Duodenal mucosa (tissue), 2 donors: ENCODE data around the gene TMEM44.
A peak's percentile ranks its signal among the peaks of the same experiment; 100 is the strongest.

ENCODE experiments used
- H3K27ac ChIP-seq: one replicate; pipeline ENCODE4 v1.7.0; 2013; ENCODE audit warnings: low read depth, low read length
- H3K27me3 ChIP-seq, 2 donors: one replicate each; pipeline ENCODE4 v1.7.0; 2013; ENCODE audit warnings: low read length in 2 of 2, control low read depth in 1 of 2; ENCODE audit not compliant: insufficient read depth in 2 of 2, control insufficient read depth in 1 of 2
- H3K36me3 ChIP-seq, 2 donors: one replicate each; pipeline ENCODE4 v1.7.0; 2013; ENCODE audit warnings: low read length in 2 of 2, control low read depth in 1 of 2; ENCODE audit not compliant: insufficient read depth in 2 of 2, control insufficient read depth in 1 of 2
- H3K4me1 ChIP-seq, 2 donors: one replicate each; pipeline ENCODE4 v1.7.0; 2013; ENCODE audit warnings: low read length in 2 of 2, control low read depth in 1 of 2; ENCODE audit not compliant: insufficient read depth in 2 of 2, control insufficient read depth in 1 of 2
- H3K4me3 ChIP-seq, 2 donors: one replicate each; pipeline ENCODE4 v1.7.0; 2013; ENCODE audit warnings: low read length in 2 of 2, low read depth in 1 of 2
- H3K9ac ChIP-seq, 2 donors: one replicate each; pipeline ENCODE4 v1.7.0; 2013; ENCODE audit warnings: low read length in 2 of 2, low read depth in 1 of 2
- H3K9me3 ChIP-seq, 2 donors: one replicate each; pipeline ENCODE4 v1.7.0; 2013; ENCODE audit warnings: low read length in 2 of 2, control low read depth in 1 of 2; ENCODE audit not compliant: control insufficient read depth in 1 of 2

TMEM44 gene

DNA sequence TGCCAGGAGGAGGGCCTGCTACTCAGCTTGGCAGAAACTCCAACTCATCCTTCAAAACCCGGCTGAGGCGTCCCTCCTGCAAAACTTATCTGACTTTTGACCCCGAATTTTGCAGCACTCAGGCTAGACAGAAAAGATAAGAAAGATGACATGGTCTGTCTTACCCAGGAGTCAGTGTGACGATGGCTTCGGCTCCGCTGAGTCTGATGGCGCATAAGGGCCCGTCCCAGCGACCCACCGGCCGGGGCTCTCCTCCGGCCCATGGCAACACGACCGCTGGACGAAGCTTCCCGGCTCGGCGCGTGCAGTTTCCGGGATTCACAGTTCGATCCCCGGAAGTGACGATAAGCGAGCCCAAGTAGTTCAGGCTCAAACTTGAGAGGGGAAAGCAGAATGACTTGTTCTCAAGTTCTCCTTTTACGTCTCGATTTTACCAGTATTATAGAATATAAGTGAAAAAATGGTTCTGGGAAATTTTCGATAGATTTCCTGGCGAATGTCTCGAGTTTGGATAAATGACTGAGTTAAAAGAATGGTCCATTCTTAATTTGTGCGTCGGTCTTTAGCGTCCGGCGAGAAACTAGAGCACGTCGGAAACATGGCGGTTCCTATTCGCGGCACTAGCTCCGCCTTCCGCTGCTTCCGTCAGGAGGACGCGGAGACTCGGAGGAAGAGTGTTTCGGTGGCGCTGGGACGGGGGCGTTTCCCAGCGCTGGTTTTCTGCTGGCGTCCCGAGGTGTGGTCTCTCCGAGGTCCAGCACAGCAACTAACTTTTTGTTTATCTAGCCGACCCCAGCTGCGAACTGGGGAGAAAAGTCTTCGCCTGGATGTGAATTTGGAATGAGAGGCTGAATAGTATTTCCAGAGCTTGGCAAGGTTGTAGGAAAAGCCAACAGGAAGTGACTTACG is 38.9 kb upstream of the TMEM44 start, which contains the start of gene LSG1:
LSG1 (minus strand) TSS at position 292 of the 909 bp plus-strand sequence; CDS start at position 263, 29 bp downstream.
- H3K4me3 ChIP-seq, result peak within 1 kb of the TSS; percentile 99 to 100
- H3K4me1 ChIP-seq, result peaks cover 9 to 12% of the 10 kb centered on the region in 2 donors
- peaks cover 0 to 18% of the 10 kb centered on the region in 2 donors for H3K36me3 ChIP-seq
- H3K9me3 ChIP-seq, result no peaks in the 10 kb centered on the region
- peak within 1 kb of the TSS; percentile 69 to 77 for H3K9ac ChIP-seq
- H3K27ac ChIP-seq, result peak within 1 kb of the TSS; percentile 86
- H3K27me3 ChIP-seq, result no peaks in the 10 kb centered on the region

DNA sequence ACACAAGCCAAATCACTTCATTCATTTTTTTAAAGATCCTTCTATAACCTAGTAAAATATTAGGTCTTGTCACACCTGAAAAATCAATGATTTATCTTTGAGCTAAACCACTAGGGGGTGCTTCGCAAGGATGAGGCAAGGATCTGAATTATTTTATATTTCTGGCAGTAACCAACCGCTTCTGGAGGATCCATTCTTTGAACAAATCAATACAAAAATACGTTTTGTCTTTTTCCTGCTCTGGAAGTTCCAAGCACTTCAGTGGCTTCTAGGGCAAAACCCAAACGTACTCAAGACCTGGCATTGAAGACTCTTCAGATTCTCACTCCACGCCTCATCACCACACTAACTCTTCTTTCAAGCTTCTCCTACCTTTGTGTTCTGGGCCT is 38.3 kb upstream of the TMEM44 start:
- H3K4me1 ChIP-seq, result peaks cover 9 to 12% of the 10 kb centered on the region in 2 donors
- H3K9me3 ChIP-seq, result no peaks in the 10 kb centered on the region
- no peaks in the 10 kb centered on the region for H3K27me3 ChIP-seq
- peak overlapping the region; percentile 86 for H3K27ac ChIP-seq
- peak overlapping the region; percentile 99 to 100 for H3K4me3 ChIP-seq
- peaks cover 3 to 21% of the 10 kb centered on the region in 2 donors for H3K36me3 ChIP-seq
- peak overlapping the region; percentile 69 to 77 for H3K9ac ChIP-seq

DNA sequence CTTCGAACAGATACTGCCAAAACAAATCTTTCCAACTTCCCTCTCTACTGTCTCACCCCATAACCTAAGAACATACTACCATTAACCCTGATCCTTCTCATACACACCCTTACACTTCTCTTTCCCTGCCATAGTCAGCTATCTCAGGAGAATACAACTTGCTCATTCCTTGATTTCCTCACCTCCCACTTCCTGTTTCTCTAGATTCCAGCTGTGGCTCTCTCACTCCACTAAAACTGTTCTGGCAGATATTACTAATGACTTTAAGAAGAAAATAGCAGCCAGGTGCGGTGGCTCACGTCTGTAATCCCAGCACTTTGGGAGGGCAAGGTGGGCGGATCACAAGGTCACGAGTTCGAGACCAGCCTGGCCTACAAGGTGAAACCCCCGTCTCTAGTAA is 34.1 kb upstream of the TMEM44 start:
- H3K27me3 ChIP-seq, result no peaks in the 10 kb centered on the region
- peaks cover 8 to 9% of the 10 kb centered on the region in 2 donors for H3K4me1 ChIP-seq
- no peak overlapping the region for H3K27ac ChIP-seq
- H3K9me3 ChIP-seq, result no peaks in the 10 kb centered on the region
- H3K36me3 ChIP-seq, result peaks cover 17 to 50% of the 10 kb centered on the region in 2 donors
- H3K4me3 ChIP-seq, result no peak overlapping the region
- no peak overlapping the region for H3K9ac ChIP-seq

DNA sequence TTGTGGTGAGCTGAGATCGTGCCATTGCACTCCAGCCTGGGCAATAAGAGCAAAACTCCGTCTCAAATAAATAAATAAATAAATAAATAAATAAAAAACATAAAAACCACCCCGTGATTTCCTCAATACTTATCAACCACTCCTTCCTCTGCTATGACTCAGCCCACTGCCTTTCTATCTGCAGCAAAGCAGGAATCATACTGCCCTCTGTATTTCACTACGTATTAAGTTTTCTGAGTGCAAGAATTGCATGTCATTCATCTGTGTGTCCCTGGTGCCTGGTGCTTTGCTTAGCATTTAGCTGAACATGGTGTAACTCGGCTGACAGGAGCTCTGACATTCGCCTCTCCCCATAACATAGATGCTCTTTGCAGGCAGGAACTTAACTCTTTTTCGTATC is 31.6 kb upstream of the TMEM44 start:
- Histone ChIP-seq H3K36me3 (peaks cover 17 to 70% of the 10 kb centered on the region in 2 donors), H3K9me3 (no peaks in the 10 kb centered on the region), H3K4me1 (no peaks in the 10 kb centered on the region), H3K27me3 (no peaks in the 10 kb centered on the region), H3K4me3 (no peak overlapping the region), H3K9ac (no peak overlapping the region), H3K27ac (no peak overlapping the region)

DNA sequence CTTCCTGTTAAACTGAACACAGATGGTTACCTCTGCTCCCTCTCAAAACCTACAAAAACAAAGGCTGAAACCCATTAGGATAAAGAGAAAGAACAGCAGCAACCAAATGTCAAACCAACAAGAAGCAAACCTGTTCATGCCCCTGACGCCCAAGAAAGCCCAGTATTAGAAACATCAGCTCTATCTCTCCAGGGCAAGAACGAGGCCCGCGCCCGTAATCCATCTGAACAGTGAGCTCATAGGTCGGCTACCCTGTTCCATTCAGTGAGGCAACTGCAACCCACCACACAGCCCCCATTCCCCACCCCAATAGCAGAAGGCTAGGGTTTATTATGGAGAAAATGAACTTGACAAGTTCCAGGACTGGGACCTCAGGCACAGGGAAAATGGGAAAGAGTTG is 28.7 kb upstream of the TMEM44 start:
- Histone ChIP-seq H3K36me3 (peaks cover 22 to 79% of the 10 kb centered on the region in 2 donors), H3K9ac (no peak overlapping the region), H3K27me3 (no peaks in the 10 kb centered on the region), H3K4me3 (no peak overlapping the region), H3K4me1 (no peaks in the 10 kb centered on the region), H3K9me3 (no peaks in the 10 kb centered on the region), H3K27ac (no peak overlapping the region)

DNA sequence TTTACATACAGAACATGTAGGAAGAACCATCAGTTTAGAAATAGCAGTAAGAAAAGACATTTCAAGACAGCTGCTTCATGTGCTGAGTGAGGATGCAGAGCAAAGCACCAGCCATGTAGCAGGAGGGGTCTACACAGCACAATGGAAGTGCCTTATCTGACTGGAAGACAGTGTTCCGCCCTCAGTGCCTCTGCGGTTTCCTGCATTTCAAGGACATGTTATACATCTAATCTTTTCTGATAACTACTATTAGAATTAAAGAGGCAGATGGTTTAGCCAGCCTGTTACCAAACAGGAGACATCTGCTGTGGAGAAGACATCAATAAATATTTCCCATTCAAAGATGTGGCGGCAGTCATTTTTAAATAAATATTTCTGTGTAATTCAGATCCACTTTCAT is 28.2 kb upstream of the TMEM44 start:
- no peaks in the 10 kb centered on the region for H3K9me3 ChIP-seq
- H3K36me3 ChIP-seq, result peaks cover 20 to 74% of the 10 kb centered on the region in 2 donors
- H3K27me3 ChIP-seq, result no peaks in the 10 kb centered on the region
- no peak overlapping the region for H3K27ac ChIP-seq
- no peaks in the 10 kb centered on the region for H3K4me1 ChIP-seq
- no peak overlapping the region for H3K4me3 ChIP-seq
- no peak overlapping the region for H3K9ac ChIP-seq

DNA sequence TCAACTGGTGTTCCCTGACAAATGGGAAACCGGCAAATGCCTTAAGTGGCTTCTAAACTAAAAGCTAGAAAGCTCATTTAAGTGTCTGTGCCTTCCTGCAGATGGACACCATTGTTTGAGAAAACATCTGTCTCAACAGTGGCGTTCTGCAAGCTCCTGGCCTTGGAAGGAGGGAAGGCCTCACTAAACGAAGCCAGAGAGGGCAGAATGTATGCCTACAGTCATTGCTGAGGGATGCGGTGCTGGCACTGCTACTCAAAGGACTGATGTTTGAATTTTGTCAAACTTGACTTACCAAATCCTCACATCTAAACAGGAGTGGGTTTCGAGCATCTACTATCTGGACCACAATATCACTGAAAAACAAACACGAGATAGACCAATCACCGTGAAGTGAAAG is 26.6 kb upstream of the TMEM44 start:
- Histone ChIP-seq H3K36me3 (peaks cover 10 to 62% of the 10 kb centered on the region in 2 donors), H3K27me3 (no peaks in the 10 kb centered on the region), H3K9ac (no peak overlapping the region), H3K4me3 (no peak overlapping the region), H3K4me1 (no peaks in the 10 kb centered on the region), H3K9me3 (no peaks in the 10 kb centered on the region), H3K27ac (no peak overlapping the region)

DNA sequence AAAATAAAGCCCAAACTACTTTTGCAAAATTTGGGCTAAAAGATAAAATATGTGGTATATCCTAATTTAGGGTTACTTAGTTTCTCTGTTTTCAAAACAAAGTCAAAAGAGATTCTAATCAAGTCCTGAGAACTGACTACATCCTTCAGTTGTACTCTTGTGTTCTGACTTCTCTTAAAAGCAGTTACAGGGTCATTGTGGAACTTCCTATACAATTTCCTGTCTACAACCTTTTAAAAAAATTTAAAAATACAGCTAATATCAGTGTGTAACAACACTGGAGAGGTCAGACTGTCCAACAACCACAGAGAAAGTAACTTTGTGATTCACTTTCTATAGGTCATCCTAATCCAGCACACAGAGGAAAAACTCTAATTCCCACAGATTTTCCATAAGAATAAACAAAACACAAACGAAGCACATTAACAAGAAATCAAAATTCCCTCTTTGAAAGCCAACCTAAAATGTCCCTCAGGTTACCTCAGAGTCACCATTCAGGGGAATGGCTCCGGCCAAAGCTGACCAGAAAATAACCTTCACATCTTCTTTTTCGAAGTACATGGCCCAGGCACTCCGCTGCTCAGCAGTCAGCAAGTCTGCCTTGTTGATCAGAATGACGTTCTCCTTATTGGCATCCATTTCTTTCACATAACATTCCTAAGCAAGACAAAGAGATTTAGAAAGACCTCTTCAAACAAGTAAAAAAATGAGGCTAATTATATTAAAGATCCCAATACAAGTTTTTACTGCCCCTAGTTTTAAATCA is 25.4 kb upstream of the TMEM44 start:
- Histone ChIP-seq H3K36me3 (peaks cover 10 to 63% of the 10 kb centered on the region in 2 donors), H3K27ac (no peak overlapping the region), H3K27me3 (no peaks in the 10 kb centered on the region)

DNA sequence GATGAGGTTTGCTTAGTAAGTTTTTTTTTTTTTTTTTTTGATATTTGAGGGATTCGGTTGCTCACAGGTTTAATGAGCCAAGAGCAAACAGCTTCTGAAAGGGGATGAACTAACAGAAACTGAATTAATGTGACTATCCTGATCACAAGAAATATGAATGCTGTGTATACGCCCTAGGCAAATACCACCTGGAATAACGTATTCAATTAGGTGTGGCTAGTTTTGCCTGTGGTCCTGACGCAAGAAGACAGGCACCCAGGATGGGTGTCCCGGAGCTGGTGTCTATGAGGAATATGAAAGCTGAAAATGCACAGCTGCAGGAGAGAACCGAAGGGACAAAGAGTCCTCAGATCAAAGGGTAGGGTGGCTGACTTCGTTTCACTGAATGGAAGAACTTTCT is 24.2 kb upstream of the TMEM44 start:
- no peak overlapping the region for H3K9ac ChIP-seq
- H3K36me3 ChIP-seq, result peaks cover 8 to 66% of the 10 kb centered on the region in 2 donors
- no peaks in the 10 kb centered on the region for H3K4me1 ChIP-seq
- no peaks in the 10 kb centered on the region for H3K9me3 ChIP-seq
- H3K27ac ChIP-seq, result no peak overlapping the region
- H3K27me3 ChIP-seq, result no peaks in the 10 kb centered on the region
- no peak overlapping the region for H3K4me3 ChIP-seq

More for the DNA sequence above, 25.4 kb upstream of the TMEM44 start:
- H3K4me1 ChIP-seq, result no peaks in the 10 kb centered on the region
- H3K9ac ChIP-seq, result no peak overlapping the region
- H3K9me3 ChIP-seq, result no peaks in the 10 kb centered on the region
- no peak overlapping the region for H3K4me3 ChIP-seq

DNA sequence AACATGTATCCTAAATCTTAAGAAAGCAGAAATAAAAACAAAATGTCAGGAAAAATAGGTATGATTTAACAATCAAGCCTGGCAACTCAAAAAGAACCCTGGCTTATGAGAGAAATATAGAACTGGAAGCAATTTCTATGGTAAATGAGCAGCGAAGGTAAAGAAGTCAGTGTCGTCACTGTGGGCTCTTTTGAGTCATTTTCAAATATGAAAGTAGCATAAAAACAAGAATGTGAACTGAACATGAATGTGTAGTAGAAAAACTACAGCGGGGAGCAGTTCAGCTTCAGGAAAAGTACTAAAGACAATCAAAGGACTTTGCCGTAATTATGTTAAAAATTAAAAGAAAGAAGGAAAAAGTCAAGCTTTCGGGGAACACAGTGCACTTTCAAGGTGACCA is 21.2 kb upstream of the TMEM44 start:
- Histone ChIP-seq H3K9ac (no peak overlapping the region), H3K4me1 (no peaks in the 10 kb centered on the region), H3K36me3 (peaks cover 20 to 70% of the 10 kb centered on the region in 2 donors), H3K27me3 (no peaks in the 10 kb centered on the region), H3K9me3 (no peaks in the 10 kb centered on the region), H3K4me3 (no peak overlapping the region), H3K27ac (no peak overlapping the region)
